Adrenal gland (tissue), 12 donors: ENCODE results near the gene RABL6. TPM values are rescaled to one million over a fixed set of nuclear protein-coding genes. Genes with fewer than 3 reads are reported as not detected.

Source experiments
- DNase-seq, 7 donors: peaks; one replicate each; pipeline ENCODE4 v3.0.0-alpha.2; 2019 to 2020
- H3K27ac ChIP-seq, 5 donors: fragments of 200-600 bp; sonication (generic) in 4 of 5; 1 replicate in 3 of 5; 2 replicates in 2 of 5; pipeline versions ENCODE4 v1.5.1 to v1.8.0; 2016 to 2020; ENCODE audit warnings: mild to moderate bottlenecking in 1 of 5
- H3K27me3 ChIP-seq: fragments of 200-600 bp; 2 replicates; pipeline ENCODE4 v1.8.0; 2021
- H3K36me3 ChIP-seq, 2 donors: fragments of 200-600 bp; replicated peaks in 1 of 2; 1 replicate in 1 of 2; 2 replicates in 1 of 2; pipeline versions ENCODE4 v1.5.1 to v1.8.0; 2018 to 2022
- H3K4me1 ChIP-seq, 2 donors: fragments of 200-600 bp; replicated peaks in 1 of 2; 1 replicate in 1 of 2; 2 replicates in 1 of 2; pipeline versions ENCODE4 v1.5.1 to v1.8.0; 2018 to 2021
- H3K4me3 ChIP-seq, 4 donors: fragments of 200-600 bp; sonication (generic) in 3 of 4; one replicate each; pipeline ENCODE4 v1.5.1; 2016 to 2018
- H3K9me3 ChIP-seq, 3 donors: fragments of 200-600 bp; sonication (generic) in 1 of 3; replicated peaks in 1 of 3; 1 replicate in 2 of 3; 2 replicates in 1 of 3; pipeline versions ENCODE4 v1.5.1 to v1.8.0; 2016 to 2021
- POLR2A ChIP-seq, 2 donors: fragments of 450-650 bp; IDR thresholded peaks; one replicate each; pipeline ENCODE4 v1.6.1; 2017; ENCODE audit warnings: antibody characterized with exemption in 2 of 2, mild to moderate bottlenecking in 2 of 2, moderate library complexity in 1 of 2
- WGBS, 4 donors: extraction: QIAGEN DNeasy Blood & Tissue Kit in 2 of 4; methylation state at CpG; one replicate each; pipeline versions ENCODE4 v1.1.5 to v1.1.7; 2013 to 2017; 5-methylcytosine and 5-hydroxymethylcytosine counted together
- intact Hi-C, 2 donors: fragments of 100-400 bp; cut with DNase I; formaldehyde crosslinking; loops; one replicate each; pipeline versions ENCODE4 v1.14.1 to v1.15.0; 2022 to 2023
- polyA plus RNA-seq, 3 donors: library from polyadenylated mRNA; stranded (reverse); fragments of 200-250 nt in 2 of 3; fragments of 350-450 nt in 1 of 3; fragmentation: Illumina TruSeq in 1 of 3; extraction: RNeasy Lipid Tissue Mini Kit (QIAGEN cat#74804) in 1 of 3; gene quantifications; one replicate each; pipeline ENCODE4 v1.2.3, GENCODE V29; 2013 to 2014
- total RNA-seq, 9 donors: library from RNA; depleted of rRNA in 4 of 9; stranded (reverse); fragments of >200 nt in 4 of 9; fragments of 120-200 nt in 1 of 9; fragmentation: NEBNext Ultra II Directional in 1 of 9; extraction: Animal tissue kit (Norgen Biotek cat#: 25700) in 1 of 9; gene quantifications; one replicate each; pipeline versions ENCODE4 v1.1.0 to v1.2.4, GENCODE V29; 2013 to 2023
- TF ChIP-seq, protein P1 (sequence below), 6 experiments: fragments of 450-650 bp in 4 of 6; fragments of 200-600 bp in 2 of 6; sonication (generic) in 1 of 6; IDR thresholded peaks; 1 replicate in 5 of 6; 2 replicates in 1 of 6; pipeline versions ENCODE4 v1.5.1 to v1.8.0; 2016 to 2021; ENCODE audit warnings: antibody characterized with exemption in 6 of 6, mild to moderate bottlenecking in 2 of 6, moderate library complexity in 1 of 6
- donor health status: healthy with polysubstance abuse.
- donor health status: Bipolar disorder and iron deficiency.
- donor health status: DM: yes; HTN: yes; CAD: no.
- donor health status: DM: no; HTN: no; CAD: no.
- donor health status: DM: no; HTN: no; CAD: no.
- donor health status: DM: yes; HTN: yes; CAD: no.

The RABL6 gene
- total and polyA plus RNA-seq, 12 donors: 20.9 to 150 (median 61.0) TPM

DNA sequence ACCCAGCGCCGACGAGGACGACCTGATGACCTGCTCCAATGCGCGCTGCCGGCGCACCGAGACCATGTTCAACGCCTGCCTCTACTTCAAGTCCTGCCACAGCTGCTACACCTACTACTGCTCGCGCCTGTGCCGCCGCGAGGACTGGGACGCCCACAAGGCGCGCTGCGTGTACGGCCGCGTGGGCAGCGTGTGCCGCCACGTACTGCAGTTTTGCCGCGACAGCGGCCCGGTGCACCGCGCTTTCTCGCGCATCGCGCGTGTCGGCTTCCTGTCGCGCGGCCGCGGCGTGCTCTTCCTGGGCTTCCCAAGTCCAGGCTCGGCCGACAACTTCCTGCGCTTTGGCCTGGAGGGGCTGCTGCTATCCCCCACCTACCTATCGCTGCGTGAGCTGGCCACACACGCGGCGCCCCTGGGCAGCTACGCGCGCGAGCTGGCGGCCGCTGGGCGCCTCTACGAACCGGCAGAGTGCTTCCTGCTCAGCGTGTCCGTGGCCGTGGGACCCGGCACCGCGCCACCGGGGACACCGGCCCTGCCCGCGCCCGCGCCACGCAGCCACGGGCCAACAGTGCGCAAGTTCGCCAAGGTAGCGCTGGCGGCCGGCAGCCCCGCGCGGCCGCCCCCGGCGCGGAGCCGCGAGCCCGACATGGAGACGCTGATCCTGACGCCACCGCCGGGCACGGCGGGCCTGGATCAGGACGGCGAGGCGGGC lies 38.8 kb downstream of the RABL6 start:
- no peaks in the 10 kb centered on the region for H3K27me3 ChIP-seq
- WGBS, 4 donors: 23 to 43% (median 33%) methylated on average over 37 to 98 of the region's 98 CpGs
- peak overlapping the region in 1 of 4 donors; percentile 83 for H3K4me3 ChIP-seq
- peaks cover 0 to 10% of the 10 kb centered on the region in 2 donors for H3K36me3 ChIP-seq
- H3K4me1 ChIP-seq: peaks cover 21 to 43% of the 10 kb centered on the region in 2 donors
- TF ChIP-seq POLR2A (IDR thresholded peaks at IDR 0.05): no peak
- TF ChIP-seq, protein P1, sequence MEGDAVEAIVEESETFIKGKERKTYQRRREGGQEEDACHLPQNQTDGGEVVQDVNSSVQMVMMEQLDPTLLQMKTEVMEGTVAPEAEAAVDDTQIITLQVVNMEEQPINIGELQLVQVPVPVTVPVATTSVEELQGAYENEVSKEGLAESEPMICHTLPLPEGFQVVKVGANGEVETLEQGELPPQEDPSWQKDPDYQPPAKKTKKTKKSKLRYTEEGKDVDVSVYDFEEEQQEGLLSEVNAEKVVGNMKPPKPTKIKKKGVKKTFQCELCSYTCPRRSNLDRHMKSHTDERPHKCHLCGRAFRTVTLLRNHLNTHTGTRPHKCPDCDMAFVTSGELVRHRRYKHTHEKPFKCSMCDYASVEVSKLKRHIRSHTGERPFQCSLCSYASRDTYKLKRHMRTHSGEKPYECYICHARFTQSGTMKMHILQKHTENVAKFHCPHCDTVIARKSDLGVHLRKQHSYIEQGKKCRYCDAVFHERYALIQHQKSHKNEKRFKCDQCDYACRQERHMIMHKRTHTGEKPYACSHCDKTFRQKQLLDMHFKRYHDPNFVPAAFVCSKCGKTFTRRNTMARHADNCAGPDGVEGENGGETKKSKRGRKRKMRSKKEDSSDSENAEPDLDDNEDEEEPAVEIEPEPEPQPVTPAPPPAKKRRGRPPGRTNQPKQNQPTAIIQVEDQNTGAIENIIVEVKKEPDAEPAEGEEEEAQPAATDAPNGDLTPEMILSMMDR (IDR thresholded peaks at IDR 0.05): no peak
- intact Hi-C loops: loop anchor here (10.0 kb wide), 2 partner anchors 52 to 98 kb away; partner anchors contain the start of genes C8G (in 1 of the 2), CCDC183 (in 1 of the 2), FBXW5 (in 1 of the 2) and TMEM141 (in 1 of the 2)
- H3K9me3 ChIP-seq: no peaks in the 10 kb centered on the region
- DNase-seq: no peak
- H3K27ac ChIP-seq: no peak overlapping the region

- Histone ChIP-seq H3K36me3 (peaks cover 0 to 10% of the 10 kb centered on the region in 2 donors), H3K4me3 (peak overlapping the region in 2 of 4 donors; percentile 55 to 83), H3K9me3 (no peaks in the 10 kb centered on the region), H3K4me1 (peaks cover 18 to 43% of the 10 kb centered on the region in 2 donors), H3K27me3 (no peaks in the 10 kb centered on the region), H3K27ac (peak overlapping the region; percentile 86 to 98 (median 91))
- intact Hi-C loops: loop anchor here (10.0 kb wide), 2 partner anchors 52 to 98 kb away; partner anchors contain the start of genes C8G (in 1 of the 2), CCDC183 (in 1 of the 2), FBXW5 (in 1 of the 2) and TMEM141 (in 1 of the 2)
- TF ChIP-seq POLR2A (IDR thresholded peaks at IDR 0.05): no peak
- TF ChIP-seq, protein P1 (IDR thresholded peaks at IDR 0.05): no peak
- 13 to 19% (median 15%) methylated on average over 6 to 75 of the region's 75 CpGs; no CpG with 5 or more reads in 1 of the 4 donors for WGBS, 4 donors
- peak in 2 of 7 donors; percentile 35 to 64 for DNase-seq
Measured at GRCh38 chr9:136847088-136847825, 39.5 kb downstream of the RABL6 start.

- no peaks in the 10 kb centered on the region for H3K9me3 ChIP-seq
- 0 to 1% (median 0%) methylated on average over 18 to 48 of the region's 48 CpGs for WGBS, 4 donors
- peaks cover 14 to 38% of the 10 kb centered on the region in 2 donors for H3K4me1 ChIP-seq
- H3K36me3 ChIP-seq: peaks cover 0 to 10% of the 10 kb centered on the region in 2 donors
- peak; percentile 73 to 89 for TF ChIP-seq POLR2A (IDR thresholded peaks at IDR 0.05)
- TF ChIP-seq, protein P1 (IDR thresholded peaks at IDR 0.05): peak in 1 of 6 experiments; percentile 12
- peak overlapping the region; percentile 36 to 83 (median 48) for H3K4me3 ChIP-seq
- intact Hi-C loops: loop anchor here (10.0 kb wide), 2 partner anchors 53 to 97 kb away; partner anchors contain the start of genes C8G (in 1 of the 2), CCDC183 (in 1 of the 2), FBXW5 (in 1 of the 2) and TMEM141 (in 1 of the 2)
- DNase-seq: peak; percentile 86 to 97 (median 92)
- peak overlapping the region; percentile 86 to 98 (median 91) for H3K27ac ChIP-seq
- no peaks in the 10 kb centered on the region for H3K27me3 ChIP-seq
Measured at GRCh38 chr9:136847826-136848392, 40.2 kb downstream of the RABL6 start.
